NCI-H187 (cell line): ENCODE results near the gene RASGEF1C.

Source experiments
- DNase-seq, 2 experiments: peaks; one replicate each; lab custom pipeline; 2025; lab: John Stamatoyannopoulos, UW

RASGEF1C gene

DNA sequence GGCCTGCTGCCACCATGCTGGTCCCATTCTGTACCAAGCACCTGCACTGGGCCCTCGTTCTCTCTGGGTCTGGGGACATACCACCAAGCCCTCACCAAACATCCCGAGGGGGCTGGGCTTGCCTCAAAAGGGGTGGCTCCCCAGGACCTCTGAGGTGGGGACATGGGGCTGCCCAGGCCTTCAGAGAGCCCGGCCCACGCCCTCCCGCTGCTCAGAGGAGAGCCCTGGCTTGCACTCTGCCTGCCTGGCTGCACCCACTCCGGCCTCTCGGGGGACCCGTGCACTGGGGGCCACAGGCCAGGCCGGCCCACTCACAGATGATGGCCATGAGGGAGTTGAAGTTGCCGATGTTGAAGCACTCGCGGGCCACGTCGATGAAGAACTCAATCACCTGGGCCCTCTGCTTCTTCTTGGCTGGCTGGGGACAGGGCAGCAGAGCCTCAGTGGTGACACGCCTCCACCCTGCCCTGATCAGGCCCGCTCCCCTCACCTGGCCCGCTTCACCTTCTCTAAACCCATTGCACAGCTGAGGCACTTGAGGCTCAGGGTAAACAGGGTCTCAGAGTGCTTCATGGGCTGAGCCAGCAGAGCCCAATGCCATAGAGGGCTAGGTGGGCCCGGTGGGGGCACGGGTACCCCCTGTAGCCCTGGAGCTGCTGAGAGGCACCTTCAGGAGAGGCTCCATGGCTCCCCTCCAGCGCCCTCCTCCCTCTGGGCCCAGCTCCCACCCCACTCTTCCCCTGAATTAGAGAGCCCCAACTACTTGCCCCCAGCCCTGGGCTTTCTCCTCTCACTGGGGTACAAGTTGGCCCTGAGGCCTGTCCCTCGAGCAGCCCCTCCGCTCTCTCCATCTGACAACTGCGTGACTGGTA lies 89.7 kb downstream of the RASGEF1C start:
- DNase-seq = no peak

- DNase-seq = no peak
Observed at GRCh38 chr5:180118391-180118791, 90.6 kb downstream of the RASGEF1C start.

DNA sequence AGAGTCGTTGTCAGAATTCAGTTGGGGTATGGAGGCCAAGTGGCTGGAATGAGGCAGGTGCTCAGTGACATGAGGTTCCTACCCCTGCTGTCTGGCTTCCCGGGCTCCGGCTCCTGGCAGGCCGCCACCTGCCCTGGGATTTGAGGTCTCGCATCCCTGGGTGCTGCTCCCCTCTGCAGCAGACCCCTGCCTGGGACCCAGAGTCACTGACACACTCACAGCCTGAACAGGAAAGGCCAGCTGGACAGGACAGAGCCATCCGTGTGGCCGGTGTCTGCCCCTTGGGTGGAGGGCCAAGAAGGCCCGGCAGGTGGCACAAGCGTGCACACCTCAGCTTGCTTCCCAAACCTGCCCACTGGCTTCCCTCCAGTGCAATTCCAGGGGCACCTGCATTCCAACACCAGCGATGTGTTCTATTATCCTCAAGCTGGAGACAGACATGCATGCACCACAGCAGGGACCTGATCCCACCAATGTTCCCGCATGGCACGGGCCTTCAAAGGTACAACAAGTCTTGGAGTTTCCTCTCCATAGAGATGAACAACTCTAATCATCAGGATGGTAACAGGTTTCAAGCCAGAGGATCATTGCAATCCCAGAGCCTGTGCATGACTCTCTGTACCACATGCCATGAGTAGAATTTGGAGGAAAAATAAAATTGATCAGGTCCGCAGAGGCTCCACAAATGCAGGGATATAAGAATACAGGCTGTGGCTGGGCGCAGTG lies 91.8 kb downstream of the RASGEF1C start:
- DNase-seq = no peak

DNA sequence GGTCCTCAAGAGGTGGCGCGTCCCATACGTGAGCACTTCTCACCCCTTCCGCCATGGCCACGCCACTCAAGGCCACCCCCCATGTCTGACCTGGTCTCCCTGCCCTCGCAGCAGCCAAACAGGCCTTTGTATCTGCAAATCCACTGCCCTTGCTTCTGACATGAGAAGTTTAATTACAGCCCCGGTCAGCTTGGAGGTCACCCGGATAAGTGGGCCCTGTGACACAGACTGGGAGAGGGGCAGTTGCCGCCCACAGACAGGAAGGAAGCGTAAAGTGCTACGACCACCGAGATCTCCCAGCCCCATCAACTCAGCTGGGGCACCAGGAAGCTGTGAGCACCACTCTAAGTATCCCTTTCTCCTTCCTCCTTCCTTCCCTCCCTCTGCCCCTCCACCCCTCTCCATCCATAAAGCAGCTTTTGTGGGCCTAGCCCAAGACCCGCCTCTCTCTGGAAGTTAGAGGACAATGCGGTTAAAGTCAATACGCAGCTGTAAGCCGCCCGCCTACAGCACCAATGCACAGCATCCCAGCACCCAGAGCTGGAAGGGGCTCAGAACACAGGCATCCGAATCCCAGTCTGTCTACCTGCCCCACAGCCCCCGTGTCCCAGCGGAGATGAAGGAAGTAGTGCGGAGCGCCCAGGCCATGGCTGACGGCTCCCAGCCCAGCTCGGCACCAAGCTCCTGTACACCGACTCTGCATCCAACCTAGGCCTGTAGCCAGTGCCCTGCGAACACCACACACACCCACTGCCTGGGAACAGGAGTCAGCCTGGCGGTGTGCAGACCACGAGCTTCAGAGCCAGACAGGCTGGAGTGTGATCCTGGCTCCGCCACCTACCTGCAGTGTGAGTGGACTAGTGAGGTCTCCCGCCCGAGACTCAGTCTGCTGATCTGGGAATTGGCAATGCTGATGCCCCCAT lies 92.7 kb downstream of the RASGEF1C start:
- DNase-seq = no peak

DNA sequence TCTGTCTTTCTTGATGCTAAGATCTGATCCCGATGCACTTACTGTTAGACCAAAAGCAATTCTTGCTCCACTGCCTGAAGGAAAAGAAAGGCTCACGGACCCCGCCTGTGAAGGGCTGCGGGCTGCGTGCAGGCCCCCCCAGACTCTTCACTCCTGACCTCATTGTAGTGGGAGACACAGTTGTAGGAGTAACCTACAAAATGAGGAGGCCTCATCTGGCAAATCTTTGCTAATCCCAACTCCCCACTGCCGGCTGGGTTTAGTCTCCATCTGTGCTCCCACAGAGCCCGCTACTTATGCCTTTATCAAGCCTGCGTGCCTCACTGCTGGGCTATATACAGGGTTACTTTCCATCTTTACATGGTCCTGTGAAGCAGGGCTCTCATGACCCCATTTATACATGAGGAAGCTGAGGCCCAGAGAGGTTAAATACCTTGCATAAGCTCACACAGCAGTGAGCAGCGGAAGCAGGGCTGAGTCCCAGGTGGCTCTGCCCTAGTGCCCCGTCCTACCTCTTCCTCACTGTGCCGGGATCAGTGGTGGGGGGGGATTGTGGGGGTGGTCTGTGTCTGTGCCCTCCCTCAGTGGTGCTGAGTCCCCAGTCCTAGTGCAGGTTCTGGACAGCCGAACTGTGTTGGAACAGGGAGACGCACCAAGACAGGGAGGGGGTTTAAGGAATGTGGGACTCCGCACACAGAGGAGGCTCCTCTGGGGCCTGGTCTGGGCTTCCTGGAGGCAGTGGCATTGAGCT lies 93.5 kb downstream of the RASGEF1C start:
- DNase-seq = no peak

DNA sequence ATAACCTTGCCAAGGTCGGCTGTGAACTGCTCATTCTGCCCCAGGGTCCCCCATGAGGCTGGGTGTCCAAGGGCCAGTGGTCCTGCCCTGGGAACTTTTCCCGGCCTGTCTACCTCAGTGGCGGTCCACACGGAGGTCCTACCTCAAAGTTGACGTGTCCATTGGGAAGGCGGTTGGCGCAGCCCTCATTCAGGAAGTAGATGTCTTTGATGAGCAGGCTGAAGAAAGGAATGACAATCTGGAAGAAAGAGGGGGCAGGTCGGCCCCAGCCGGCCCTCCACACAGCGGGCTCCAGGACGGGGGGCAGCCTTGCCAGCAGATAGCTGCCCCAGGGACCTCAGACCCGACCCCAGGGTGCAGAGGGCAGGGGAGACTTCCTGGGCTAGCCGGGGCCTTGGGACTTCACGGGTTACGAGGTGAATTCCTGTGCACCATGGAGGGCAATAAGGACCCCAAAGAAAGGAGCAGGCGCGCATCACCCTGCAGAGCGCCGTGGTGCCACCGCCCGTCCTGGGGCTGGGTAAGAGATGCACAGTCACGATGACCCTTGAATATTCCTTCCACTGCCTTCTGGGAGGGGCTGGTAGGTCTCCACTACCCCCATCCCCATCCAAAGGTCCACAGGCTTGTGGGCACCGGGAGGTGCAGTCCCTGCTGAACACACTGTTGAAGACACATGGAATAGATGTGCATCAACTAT lies 94.6 kb downstream of the RASGEF1C start:
- DNase-seq = no peak

DNA sequence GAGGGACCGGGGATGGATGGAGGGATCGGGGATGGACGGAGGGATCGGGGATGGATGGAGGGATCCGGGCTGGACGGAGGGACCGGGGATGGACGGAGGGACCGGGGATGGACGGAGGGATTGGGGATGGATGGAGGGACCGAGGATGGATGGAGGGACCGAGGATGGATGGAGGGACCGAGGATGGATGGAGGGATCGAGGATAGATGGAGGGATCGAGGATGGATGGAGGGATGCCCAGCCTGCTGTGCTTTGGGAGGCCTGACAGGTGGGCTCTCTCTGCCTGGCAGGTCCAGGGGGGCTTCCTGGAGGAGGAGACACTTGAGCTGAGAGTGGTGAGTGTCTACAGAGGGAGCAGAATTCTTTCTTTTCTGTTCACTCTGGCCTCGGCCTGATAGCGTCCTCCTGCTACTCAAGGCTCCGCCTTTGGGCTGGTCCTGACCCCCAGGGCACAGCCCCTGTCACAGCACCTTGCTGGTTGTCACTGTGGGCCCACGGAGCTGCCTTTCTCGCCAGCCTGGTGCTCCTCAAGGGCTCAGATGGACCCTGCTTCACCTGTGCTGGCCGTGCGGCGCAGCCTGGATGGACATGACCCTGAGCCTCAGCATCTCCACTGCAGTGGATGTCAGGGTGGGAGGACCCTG lies 95.2 kb downstream of the RASGEF1C start:
- no peak for DNase-seq

DNA sequence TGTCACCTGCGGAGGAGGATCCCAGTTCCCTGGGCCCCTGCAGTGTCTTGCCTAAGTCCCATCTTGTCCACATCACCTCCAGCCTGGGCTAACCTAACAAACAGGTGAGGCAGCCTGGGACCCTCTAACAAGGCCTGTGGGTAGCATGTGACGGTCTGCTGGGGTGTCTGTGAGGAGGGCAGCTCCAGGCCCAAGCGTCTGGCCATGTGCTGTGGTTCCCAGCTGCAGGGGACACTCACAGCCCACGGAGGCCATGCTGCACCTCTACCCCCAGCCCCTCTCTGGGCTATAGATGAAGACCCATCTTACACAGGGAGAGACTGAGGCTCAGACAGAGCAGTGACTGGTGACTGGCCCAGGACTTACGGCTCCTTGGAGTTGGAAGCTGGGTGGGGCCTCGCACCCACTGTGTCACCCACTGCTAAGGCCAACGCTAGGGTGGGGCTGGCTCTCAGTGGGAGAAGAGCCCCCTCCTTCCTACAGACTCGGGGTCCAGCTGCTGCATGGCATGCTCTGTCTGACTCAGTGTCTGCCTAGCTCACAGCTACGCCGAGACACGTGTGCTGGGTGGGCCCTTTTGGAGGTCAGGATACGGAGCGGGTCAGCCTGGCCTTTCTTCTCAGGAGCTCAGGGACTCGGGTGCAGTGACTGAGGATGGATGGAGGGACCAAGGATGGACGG lies 96.7 kb downstream of the RASGEF1C start:
- no peak for DNase-seq

DNA sequence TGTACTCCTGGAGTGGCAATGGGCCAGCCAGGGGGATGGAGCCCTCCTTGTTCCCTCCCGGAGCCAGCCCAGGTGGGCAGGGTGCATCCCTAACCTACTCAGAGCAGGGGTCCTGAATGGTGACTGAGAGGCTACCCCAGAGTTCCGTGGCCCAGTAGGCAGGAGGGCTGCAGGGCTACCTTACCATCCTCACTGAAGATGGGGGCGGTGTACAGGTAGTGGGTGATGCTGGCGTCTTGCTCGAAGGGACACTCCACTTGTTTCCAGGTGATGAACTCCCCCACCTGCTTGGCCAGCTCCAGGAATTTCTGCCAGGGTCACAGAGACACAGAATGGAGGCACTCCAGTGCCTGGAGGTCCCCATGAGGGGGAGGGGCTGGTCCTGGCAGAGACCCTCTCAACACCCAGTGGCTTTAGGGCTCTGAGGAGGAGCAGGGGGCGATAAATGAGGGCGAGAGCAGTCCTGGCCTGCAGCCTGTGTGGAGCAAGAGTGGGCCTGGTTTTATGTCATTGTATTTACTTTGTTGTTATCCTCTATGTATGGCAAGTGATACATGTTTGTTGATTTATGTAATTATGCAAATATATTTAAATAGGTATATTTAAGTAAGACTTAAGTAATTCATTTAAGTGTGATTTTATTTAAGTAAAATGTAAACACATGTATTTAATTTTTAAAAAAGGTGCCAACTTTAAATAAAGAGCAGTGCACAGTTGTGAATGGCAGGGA lies 97.6 kb downstream of the RASGEF1C start:
- no peak for DNase-seq

GRCh38 chr5:180109920-180110319 lies 99.1 kb downstream of the RASGEF1C start:
- no peak for DNase-seq

DNA sequence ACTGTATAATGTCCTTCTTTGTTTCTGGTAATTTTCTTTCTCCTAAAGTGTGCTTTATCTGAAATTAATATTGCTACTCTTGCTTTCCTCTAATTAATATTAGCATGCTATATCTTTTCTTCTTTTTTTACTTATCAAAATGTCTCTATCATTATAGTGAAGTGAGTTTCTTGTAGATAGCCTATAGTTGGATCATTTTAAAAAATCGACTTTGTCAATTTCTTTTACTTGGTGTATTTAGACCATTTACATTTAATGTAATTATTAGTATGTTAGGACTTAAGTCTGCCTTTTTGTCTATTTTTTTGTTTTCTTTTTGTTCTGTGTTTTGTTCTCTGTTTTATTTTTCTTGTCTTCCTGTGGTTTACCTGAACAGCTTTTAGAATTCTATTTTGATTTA lies 102.0 kb downstream of the RASGEF1C start:
- no peak for DNase-seq

- DNase-seq = no peak
Observed at GRCh38 chr5:180105827-180106312, 103.1 kb downstream of the RASGEF1C start.

- DNase-seq = no peak
Observed at GRCh38 chr5:180104168-180104530, 104.9 kb downstream of the RASGEF1C start.

- DNase-seq = no peak
Observed at GRCh38 chr5:180103487-180104167, 105.4 kb downstream of the RASGEF1C start.

- DNase-seq = no peak
Observed at GRCh38 chr5:180102636-180103035, 106.4 kb downstream of the RASGEF1C start.

DNA sequence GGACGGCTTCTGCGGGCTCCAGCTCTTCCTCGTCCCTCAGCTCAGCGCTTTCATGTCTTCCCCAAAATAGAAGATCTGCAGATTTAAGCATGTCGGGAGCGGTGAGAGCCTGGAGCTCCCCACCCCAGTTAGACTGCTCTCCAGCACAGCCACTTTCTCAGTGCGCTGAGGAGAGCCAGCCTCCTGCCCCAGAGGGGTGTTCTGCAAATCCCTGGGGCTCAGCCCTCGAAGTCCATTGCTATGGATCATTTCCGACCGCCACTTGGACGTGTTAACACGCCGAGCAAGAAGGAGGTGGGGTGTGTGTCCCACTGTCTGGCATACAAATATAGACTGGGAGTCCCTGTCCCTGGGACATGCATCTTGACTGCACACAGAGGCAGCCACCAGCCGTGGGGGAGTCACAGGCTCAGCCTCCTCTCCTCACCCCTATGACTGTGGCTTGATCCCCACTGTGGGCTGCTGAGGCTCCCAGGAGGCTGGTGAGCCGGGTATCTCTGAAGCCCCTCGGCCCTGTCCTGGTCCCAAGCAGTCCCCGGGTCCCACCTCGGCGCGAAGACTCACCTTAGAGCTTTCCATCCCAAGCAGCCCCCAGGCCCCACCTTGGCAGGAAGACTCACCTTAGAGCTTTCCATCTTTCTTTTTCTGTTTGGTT lies 107.4 kb downstream of the RASGEF1C start:
- no peak for DNase-seq

DNA sequence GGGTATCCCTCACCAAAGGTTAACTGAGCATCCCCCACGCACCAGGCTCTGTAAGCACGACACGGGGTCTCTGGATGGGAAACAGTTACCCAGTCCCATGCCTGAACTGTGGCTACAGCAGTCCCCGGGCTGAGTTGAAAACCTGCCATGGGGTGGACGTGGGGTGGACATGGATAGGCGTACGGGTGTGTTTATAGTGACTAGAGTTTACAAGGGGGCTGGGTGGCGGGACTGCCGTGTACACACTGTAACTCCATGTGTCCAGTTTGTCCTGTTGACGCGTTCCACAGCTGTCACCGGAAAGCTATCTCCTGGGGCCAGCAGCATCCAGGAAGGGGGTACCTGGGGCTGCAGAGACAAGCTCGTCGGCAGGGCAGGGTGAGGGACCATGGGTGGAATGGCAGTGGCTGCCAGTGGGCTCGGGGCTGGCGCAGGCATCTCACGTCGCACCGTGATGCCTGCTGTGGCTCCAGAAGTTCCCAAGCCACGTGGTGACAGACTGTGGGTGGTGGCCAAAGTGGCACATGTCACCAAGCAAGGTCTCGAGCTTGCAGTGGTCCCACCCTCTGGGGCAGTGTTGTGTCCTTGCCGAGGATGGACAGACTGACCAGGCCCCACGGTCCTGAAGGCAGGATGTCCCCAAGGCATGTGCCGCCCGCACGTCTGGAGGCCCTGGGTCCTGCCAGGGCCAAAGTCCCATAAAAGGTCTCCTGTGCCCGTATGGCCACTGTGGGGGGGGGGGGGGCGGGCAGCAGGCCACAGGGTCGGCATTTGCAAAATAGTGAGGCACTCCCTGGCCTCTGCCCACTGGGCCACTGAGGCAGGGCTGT lies 108.2 kb downstream of the RASGEF1C start:
- DNase-seq = no peak
